ENCODE results near the gene ATF4.
A peak's percentile ranks its signal among the peaks of the same experiment; 100 is the strongest.

Gene ATF4

DNA sequence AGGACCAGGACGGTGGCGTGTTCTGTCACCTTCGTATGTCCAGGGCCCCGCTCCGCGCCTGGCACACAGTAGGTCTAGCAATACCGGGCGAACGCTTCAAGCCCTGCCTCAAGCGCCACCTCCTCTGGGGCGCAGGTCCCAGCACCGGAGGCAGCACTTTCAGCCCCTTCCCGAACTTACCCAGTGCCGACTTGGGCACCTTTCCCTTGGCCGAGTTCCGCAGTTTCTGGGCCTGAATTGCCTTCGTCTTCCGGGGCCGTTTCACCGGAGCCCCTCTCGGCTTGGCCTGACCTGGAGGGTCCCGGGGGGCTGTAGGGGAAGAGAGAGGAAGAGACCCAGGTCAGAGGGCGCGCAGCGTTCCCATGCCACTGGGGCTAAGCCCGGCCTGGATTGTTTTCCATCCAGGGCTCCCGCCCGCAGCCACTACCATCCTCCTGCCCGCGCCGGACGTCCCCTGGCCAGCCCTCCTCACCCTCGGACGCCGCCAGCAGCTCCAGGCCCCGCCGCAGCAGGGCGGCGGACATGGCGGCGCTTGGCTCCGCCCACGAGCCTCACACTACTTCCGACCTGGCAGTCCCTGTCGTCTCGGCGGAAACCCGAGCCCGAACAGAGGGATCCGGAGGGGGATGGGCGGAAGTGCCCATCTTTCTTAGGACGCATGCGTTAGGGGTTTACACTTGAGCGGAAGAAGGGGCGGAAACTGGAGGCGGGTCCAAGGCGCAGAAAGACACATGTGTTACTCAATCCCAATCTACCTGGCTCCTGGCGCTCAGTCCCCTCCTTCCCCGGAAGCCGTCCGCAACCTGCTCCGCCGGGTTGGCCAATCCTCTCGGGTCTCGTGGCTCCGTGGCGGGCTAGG lies 12.1 kb downstream of the ATF4 start, which contains the start of gene RPS19BP1:
RPS19BP1 (minus strand) TSS at position 534 of the 859 bp plus-strand sequence; CDS start at position 524, 10 bp downstream.
- Histone ChIP-seq H3K4me1 (ENCODE audit: insufficient read depth, low read length, poor library complexity, severe bottlenecking) (peaks cover 46% of the 10 kb centered on the region), H3K79me2 (ENCODE audit: insufficient read depth, low read length) (peaks cover 49% of the 10 kb centered on the region), H3K9ac (ENCODE audit: low read depth, low read length, poor library complexity, severe bottlenecking) (peak within 1 kb of the TSS; percentile 90), H3K9me3 (ENCODE audit: insufficient read depth, low read depth, low read length) (no peaks in the 10 kb centered on the region), H3K36me3 (ENCODE audit: insufficient read depth, low read length) (0 out of 2 replicates have a peak, but pooled peaks cover 6% of the 10 kb centered on the region), H3K4me3 (ENCODE audit: low read length, poor library complexity, severe bottlenecking) (peak within 1 kb of the TSS; percentile 82), H3K27me3 (ENCODE audit: insufficient read depth, low read length, poor library complexity, severe bottlenecking) (no peaks in the 10 kb centered on the region), H3F3A (ENCODE audit: low read depth) (no peaks in the 10 kb centered on the region), H3K4me2 (ENCODE audit: low read depth, low read length, poor library complexity, severe bottlenecking) (peak within 1 kb of the TSS; percentile 81), H2AFZ (ENCODE audit: low read length) (peak within 1 kb of the TSS; percentile 78), H3K9me2 (replicated peaks; ENCODE audit: low read depth, low read length) (no peaks in the 10 kb centered on the region), H4K20me1 (ENCODE audit: insufficient read depth, low read length, poor library complexity, severe bottlenecking) (peaks cover 36% of the 10 kb centered on the region)
- TF ChIP-seq, protein P1, sequence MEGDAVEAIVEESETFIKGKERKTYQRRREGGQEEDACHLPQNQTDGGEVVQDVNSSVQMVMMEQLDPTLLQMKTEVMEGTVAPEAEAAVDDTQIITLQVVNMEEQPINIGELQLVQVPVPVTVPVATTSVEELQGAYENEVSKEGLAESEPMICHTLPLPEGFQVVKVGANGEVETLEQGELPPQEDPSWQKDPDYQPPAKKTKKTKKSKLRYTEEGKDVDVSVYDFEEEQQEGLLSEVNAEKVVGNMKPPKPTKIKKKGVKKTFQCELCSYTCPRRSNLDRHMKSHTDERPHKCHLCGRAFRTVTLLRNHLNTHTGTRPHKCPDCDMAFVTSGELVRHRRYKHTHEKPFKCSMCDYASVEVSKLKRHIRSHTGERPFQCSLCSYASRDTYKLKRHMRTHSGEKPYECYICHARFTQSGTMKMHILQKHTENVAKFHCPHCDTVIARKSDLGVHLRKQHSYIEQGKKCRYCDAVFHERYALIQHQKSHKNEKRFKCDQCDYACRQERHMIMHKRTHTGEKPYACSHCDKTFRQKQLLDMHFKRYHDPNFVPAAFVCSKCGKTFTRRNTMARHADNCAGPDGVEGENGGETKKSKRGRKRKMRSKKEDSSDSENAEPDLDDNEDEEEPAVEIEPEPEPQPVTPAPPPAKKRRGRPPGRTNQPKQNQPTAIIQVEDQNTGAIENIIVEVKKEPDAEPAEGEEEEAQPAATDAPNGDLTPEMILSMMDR (conservative IDR thresholded peaks at IDR 0.05; ENCODE audit: low read length) = no peak
- TF ChIP-seq EZH2phosphoT487 (IDR thresholded peaks at IDR 0.05; ENCODE audit: borderline replicate concordance) = no peak

- TF ChIP-seq, protein P1 (conservative IDR thresholded peaks at IDR 0.05; ENCODE audit: low read length) = no peak
- TF ChIP-seq EZH2phosphoT487 (IDR thresholded peaks at IDR 0.05; ENCODE audit: borderline replicate concordance) = no peak
- no peaks in the 10 kb centered on the region for H3F3A ChIP-seq (ENCODE audit: low read depth)
- H3K79me2 ChIP-seq (ENCODE audit: insufficient read depth, low read length) = peaks cover 33% of the 10 kb centered on the region
- H4K20me1 ChIP-seq (ENCODE audit: insufficient read depth, low read length, poor library complexity, severe bottlenecking) = peaks cover 20% of the 10 kb centered on the region
- peak overlapping the region; percentile 3 for H3K9ac ChIP-seq (ENCODE audit: low read depth, low read length, poor library complexity, severe bottlenecking)
- H3K36me3 ChIP-seq (ENCODE audit: insufficient read depth, low read length) = 0 out of 2 replicates have a peak, but pooled peaks cover 6% of the 10 kb centered on the region
- H3K4me2 ChIP-seq (ENCODE audit: low read depth, low read length, poor library complexity, severe bottlenecking) = peak overlapping the region; percentile 58
- no peaks in the 10 kb centered on the region for H3K27me3 ChIP-seq (ENCODE audit: insufficient read depth, low read length, poor library complexity, severe bottlenecking)
- no peaks in the 10 kb centered on the region for H3K9me2 ChIP-seq (replicated peaks; ENCODE audit: low read depth, low read length)
- peak overlapping the region; percentile 82 for H2AFZ ChIP-seq (ENCODE audit: low read length)
- peak overlapping the region; percentile 22 for H3K4me3 ChIP-seq (ENCODE audit: low read length, poor library complexity, severe bottlenecking)
- peaks cover 32% of the 10 kb centered on the region for H3K4me1 ChIP-seq (ENCODE audit: insufficient read depth, low read length, poor library complexity, severe bottlenecking)
- no peaks in the 10 kb centered on the region for H3K9me3 ChIP-seq (ENCODE audit: insufficient read depth, low read depth, low read length)
Measured at GRCh38 chr22:39534092-39534506, 13.7 kb downstream of the ATF4 start.

- peak overlapping the region; percentile 58 for H3K4me2 ChIP-seq (ENCODE audit: low read depth, low read length, poor library complexity, severe bottlenecking)
Measured at GRCh38 chr22:39534591-39535356, 14.4 kb downstream of the ATF4 start.

More at GRCh38 chr22:39534591-39535356, 14.4 kb downstream of the ATF4 start:
- Histone ChIP-seq H3K4me3 (ENCODE audit: low read length, poor library complexity, severe bottlenecking) (peak overlapping the region; percentile 22), H2AFZ (ENCODE audit: low read length) (peak overlapping the region; percentile 82), H3K9me3 (ENCODE audit: insufficient read depth, low read depth, low read length) (no peaks in the 10 kb centered on the region), H3K4me1 (ENCODE audit: insufficient read depth, low read length, poor library complexity, severe bottlenecking) (peaks cover 27% of the 10 kb centered on the region), H4K20me1 (ENCODE audit: insufficient read depth, low read length, poor library complexity, severe bottlenecking) (peaks cover 15% of the 10 kb centered on the region), H3K27me3 (ENCODE audit: insufficient read depth, low read length, poor library complexity, severe bottlenecking) (no peaks in the 10 kb centered on the region), H3K36me3 (ENCODE audit: insufficient read depth, low read length) (0 out of 2 replicates have a peak, but pooled peaks cover 4% of the 10 kb centered on the region), H3F3A (ENCODE audit: low read depth) (no peaks in the 10 kb centered on the region), H3K9ac (ENCODE audit: low read depth, low read length, poor library complexity, severe bottlenecking) (peak overlapping the region; percentile 3), H3K9me2 (replicated peaks; ENCODE audit: low read depth, low read length) (no peaks in the 10 kb centered on the region), H3K79me2 (ENCODE audit: insufficient read depth, low read length) (peaks cover 28% of the 10 kb centered on the region)
- TF ChIP-seq, protein P1 (conservative IDR thresholded peaks at IDR 0.05; ENCODE audit: low read length) = peak; percentile 90
- no peak for TF ChIP-seq EZH2phosphoT487 (IDR thresholded peaks at IDR 0.05; ENCODE audit: borderline replicate concordance)

Data from Loucy (cell line).